Right hindlimb (tissue), 1 donor: ENCODE data around the gene MAPK1IP1L.

Experiments used
- DNase-seq: peaks from one replicate; pipeline ENCODE4 v3.0.0-alpha.2; 2018

MAPK1IP1L gene

DNA sequence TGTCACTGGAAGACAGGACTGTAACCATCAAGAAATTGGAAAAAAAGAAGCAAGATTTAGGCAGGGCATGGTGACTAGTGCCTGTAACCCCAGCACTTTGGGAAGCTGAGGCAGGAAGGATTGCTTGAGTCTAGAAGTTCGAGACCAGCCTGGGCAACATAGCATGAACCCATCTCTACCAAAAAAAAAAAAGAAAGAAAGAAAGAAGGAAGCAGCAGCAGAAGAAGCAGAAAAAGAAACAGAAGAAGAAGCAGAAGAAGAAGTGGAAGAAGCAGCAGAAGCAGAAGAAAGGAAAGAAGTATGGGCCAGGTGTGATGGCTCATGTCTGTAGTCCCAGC is 47.1 kb downstream of the MAPK1IP1L start:
- DNase-seq: no peak

DNA sequence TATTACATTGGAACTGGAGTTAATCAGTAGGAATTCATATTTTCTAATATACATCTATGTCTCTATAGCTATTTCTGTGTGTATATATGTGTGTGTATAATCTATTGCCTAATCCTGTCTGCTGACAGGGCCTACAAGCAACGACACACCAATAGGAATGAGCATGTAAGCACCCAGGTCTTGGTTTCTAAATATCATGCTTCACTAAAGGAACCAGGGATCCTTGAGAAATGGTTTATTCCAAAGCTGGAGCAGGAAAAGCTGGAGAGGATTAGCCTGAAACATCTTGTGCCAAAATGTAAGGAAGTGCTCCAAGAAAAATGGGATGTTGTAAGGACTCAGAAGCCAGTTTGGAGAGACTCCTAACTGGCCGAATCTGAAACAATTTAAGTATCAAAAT is 48.3 kb downstream of the MAPK1IP1L start:
- DNase-seq: peak; percentile 44

DNA sequence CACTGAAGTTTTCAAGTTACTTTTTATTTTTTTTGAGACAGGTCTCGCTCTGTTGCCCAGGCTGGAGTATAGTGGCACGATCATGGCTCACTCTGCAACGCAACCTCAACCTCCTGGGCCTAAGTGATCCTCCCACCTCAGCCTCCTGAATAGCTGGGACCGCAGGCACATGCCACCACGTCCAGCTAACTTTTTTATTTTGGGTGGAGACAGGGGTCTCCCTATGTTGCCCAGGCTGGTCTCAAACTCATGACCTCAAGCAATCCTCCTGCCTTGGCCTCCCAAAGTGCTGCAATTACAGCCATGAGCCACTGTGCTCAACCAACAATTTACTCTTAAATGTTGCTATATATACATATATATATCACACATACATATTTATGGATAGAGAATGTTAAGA is 50.3 kb downstream of the MAPK1IP1L start:
- no peak for DNase-seq

GRCh38 chr14:55102141-55102621 is 50.7 kb downstream of the MAPK1IP1L start:
- peak; percentile 81 for DNase-seq

- DNase-seq: peak; percentile 73
Observed at GRCh38 chr14:55103005-55103640, 51.7 kb downstream of the MAPK1IP1L start.

DNA sequence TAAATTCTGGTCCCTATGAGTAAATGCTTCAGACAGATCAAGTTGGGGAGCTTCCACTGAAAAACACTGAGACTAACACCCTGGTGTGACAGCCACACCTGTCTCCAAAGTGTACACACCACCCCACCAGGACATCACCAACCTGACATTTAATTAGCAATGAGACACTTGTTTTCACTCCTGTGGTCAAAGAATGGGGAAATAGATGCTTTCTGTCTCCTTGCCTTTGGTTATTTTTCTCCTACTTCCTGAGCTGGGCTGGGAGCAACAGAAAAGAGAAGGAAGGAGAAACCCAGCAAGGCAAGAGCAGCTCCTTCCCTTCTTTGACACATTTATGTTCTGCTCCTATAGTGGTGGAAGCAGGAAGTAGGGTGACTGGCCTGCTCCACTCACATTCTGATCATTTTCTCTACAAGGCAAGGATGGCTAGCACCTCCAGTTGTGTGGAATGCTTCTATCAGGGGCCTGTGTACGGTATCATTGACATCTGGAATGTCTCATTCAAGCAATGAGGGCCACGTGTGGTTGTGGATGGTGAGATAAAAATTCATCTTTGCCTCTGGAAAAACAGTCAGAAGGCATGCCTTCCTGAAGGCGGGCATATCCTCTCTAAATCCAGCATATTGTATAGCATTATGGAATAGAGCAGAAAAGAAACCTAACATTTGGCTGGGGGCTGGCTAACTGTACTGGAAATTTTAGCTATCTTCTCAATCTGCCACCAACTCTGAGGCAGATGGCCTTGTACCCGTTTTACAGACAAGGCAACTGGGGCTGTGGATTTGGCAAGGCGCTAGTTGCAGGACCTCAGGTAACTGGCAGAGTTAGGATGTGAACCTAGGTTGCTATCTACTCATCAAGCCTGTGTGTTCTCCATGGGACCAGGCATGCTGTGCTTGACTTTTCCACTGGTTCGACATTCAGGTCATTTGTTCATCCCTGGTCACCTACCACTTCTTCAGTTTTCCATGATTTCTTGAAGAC is 52.8 kb downstream of the MAPK1IP1L start:
- no peak for DNase-seq

DNA sequence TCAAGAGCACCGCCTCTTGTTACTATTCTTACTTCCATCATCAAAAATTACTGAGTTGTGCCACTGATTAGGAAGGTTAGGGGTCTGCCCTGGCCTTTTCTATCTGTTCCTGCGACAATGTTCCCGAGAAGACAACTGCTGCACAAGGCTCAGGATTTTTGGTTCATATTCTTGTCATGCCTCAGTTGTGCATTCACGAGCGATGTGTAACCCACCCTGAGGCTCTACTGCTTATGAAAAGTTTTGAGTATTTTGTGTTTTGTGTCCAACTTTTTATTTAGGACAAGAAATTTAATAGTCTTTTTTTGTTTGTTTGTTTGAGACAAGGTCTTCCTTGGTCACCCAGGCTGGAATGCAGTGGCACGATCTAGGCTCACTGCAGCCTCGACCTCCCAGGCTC is 54.5 kb downstream of the MAPK1IP1L start:
- DNase-seq: no peak

DNA sequence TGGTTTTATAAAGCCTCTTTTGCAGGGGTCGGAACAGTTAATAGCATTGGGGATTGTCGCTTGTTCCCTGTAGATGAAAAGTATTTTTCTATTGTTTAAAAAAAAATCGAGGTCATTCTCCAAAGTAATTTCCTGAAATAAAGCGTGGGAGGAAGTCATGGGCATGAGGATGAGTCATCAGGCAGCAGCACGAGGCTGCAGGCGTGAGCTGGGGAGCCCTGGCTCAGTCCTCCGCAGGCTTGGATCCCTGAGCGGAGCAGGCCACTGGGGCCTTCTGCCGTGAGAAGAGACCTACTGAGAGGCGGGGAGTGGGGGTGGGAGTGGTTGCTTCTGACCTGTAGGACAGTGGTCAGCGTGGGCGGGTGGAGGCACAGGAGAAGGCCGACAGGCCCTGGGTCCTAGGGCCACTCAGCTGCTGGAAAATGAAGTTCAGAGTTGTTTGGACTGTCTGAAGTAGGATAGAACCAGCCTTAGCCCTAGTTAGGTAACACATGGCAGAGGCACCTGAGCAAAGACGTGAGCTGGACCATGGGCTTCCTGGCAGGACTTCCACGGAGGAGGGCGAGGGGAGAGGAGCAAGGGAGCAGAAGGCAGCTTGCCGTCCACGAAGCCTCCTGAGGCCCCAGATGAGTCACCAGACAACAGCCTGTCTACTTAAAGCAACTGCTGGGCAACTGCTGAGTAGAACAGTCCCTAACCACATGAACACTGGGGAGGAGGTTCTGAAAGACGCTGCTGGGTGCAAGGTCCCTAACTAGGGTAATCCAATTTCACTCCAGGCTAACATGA is 56.5 kb downstream of the MAPK1IP1L start:
- peak; percentile 77 for DNase-seq

- no peak for DNase-seq
Observed at GRCh38 chr14:55109836-55110235, 58.4 kb downstream of the MAPK1IP1L start.

DNA sequence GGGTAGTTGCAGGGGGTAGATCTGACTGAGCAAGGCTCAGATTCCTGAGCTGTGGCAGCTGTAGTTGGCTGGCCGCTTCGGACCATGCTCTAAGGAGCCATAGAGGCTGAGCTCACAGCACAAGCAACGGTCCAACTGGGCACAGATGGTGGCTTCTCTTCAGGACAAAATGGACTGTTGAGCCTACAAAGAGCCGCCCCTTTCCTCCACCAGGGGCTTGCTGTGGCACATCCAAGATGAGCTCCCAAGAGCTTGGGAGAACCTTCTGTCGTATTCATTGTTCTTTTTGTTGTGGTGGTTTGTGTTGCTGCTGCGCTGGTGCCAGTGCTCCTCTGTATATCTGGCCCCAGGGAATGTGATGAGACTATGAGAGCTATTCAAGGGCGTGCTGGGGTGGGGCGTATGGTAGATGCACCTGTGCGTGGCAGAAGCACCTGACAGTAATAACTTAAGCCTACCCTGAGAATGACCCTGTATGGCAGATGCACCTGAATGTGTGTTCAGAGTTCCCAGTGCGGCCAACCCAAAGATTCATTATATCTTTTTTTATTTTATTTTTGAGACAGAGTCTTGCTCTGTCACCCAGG is 59.8 kb downstream of the MAPK1IP1L start:
- no peak for DNase-seq

GRCh38 chr14:55114720-55115119 is 63.3 kb downstream of the MAPK1IP1L start:
- no peak for DNase-seq

GRCh38 chr14:55115460-55115859 is 64.0 kb downstream of the MAPK1IP1L start:
- no peak for DNase-seq

DNA sequence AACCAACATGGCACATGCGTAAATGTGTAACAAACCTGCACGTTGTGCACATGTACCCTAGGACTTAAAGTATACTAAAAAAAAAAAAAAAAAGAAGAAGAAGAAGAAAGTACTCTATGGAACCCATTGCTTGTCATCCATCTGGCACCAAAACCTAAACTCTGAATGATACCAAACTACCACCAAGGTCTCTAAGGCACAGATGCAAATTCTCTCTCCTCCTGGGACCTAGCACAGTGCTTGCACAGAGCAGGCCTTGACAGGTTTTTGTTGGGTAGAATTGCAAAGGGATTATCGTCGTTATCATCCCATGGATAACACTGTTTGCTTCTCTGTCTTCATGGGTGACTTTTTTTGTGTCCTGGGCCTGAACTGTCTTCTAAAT is 64.4 kb downstream of the MAPK1IP1L start:
- DNase-seq: no peak

DNA sequence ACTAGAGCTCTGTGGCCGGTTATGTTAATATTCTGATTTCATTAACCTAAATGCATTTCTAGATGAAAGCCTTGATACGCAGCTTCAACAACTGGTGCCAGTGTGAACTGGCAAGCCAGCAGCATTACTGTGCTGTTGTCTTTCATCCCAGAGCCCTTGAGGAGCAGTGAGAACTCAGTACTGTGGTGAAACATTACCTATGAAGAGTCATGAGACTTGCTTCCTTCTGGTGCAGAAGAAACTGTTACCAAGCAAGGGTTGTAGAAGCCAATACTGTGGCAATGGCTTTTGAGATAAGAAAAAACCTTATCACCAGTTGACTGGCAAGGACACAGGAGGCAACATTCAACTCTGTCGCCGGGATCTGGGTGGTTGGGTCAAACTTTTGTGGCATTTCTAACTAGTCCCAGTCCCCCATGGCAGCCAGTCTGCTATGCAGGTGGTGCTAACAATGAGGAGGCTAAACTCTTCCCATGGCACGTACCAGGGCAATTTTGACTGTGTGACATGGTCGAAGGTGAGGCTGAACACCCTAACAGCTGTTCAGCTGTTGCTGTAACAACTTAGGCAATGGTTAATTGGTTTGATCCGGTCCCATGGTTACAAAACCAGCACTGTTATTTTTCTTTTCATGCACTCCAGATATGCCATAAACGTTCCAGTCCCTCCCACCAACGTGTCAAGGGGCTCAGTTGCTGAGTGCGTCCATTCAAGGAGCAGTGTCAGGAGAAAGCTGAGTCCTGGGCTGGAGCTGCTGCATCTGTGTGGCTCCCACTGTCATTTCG is 65.0 kb downstream of the MAPK1IP1L start:
- no peak for DNase-seq

DNA sequence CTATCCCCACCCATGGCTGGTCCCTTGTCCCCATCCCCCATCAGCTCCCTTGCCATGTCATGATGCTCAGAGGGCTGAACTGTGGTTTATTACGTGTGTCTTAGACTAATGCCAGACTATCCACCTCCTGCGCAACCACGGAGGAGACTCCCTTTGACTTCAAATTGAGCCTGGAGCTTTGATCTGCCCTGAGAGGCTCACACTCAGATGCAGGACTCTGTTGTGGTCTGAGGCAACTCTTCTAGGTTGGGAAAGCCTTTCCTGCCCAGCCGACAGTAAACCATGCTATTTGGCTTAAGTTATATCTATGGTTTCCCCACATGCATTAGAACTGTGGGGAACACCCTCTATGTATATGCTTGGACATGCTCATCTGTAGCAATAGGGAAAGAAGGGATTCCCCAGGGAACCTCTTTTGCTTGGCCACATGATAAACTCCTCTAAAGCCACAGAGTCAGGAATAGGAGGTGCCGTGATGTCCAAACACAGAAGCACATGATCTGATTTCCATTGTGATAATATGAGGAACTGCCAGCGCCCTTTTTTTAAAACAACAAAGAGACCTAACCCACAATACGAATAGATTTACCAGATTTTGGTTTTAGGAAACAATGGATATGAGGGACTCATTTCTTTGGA is 66.5 kb downstream of the MAPK1IP1L start:
- no peak for DNase-seq

DNA sequence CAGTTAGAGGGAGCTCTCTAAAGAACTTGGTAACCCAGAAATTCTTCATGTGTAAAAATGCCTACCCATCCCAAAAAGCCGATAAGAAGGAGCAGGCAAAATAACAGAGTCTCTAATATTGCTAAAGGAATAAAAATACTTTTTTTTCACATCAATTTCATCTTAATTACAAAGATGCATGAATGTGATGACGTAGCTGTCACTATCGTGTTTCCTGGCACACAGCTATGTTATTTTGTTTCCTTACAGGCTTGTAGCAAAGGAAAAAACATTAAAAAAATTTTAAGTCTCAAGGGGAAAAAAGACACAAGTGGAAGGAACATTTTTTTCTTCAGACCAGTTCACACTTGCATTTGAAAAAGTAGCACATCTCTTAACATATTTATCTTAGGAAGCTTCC is 67.3 kb downstream of the MAPK1IP1L start:
- DNase-seq: no peak
